Thoracic aorta (tissue), 2 donors: ENCODE data around the gene TRIM38. TPM values are rescaled to one million over a fixed set of nuclear protein-coding genes. Genes with fewer than 3 reads are reported as not detected.

ENCODE experiments used
- ATAC-seq: fragments of 150-250 bp; one replicate; pipeline ENCODE4 v1.8.0; 2017; ENCODE audit warnings: low read depth; ENCODE audit not compliant: insufficient number of reproducible peaks, low FRiP score
- DNase-seq: peaks from one replicate; pipeline ENCODE4 v3.0.0-alpha.2; 2020; ENCODE audit warnings: low spot score
- H3K27ac ChIP-seq, 2 donors: fragments of 200-600 bp; sonication (generic); 1 replicate in 1 of 2; 2 replicates in 1 of 2; pipeline ENCODE4 v1.5.1; 2016; ENCODE audit warnings: mild to moderate bottlenecking in 2 of 2, moderate library complexity in 2 of 2
- H3K27me3 ChIP-seq: fragments of 200-600 bp; sonication (generic); replicated peaks from 2 replicates; pipeline ENCODE4 v1.6.0; 2016; ENCODE audit warnings: mild to moderate bottlenecking; ENCODE audit not compliant: insufficient read depth
- H3K36me3 ChIP-seq: fragments of 200-600 bp; sonication (generic); one replicate; pipeline ENCODE4 v1.5.1; 2016
- H3K4me1 ChIP-seq, 2 donors: fragments of 200-600 bp; sonication (generic); 1 replicate in 1 of 2; 2 replicates in 1 of 2; pipeline versions ENCODE4 v1.5.1 to v1.6.0; 2016; ENCODE audit warnings: low read depth in 2 of 2, mild to moderate bottlenecking in 1 of 2; ENCODE audit not compliant: control insufficient read depth in 1 of 2
- H3K4me3 ChIP-seq: fragments of 200-600 bp; sonication (generic); 2 replicates; pipeline ENCODE4 v1.5.1; 2016; ENCODE audit warnings: mild to moderate bottlenecking
- H3K9me3 ChIP-seq: fragments of 200-600 bp; sonication (generic); 2 replicates; pipeline ENCODE4 v1.5.1; 2016
- total RNA-seq, 2 donors: library from RNA; depleted of rRNA; stranded (reverse); fragments of >200 nt; gene quantifications; one replicate each; pipeline versions ENCODE4 v1.1.0 to v1.2.3, GENCODE V29; 2016
- TF ChIP-seq, protein P1 (sequence below): fragments of 200-600 bp; sonication (generic); IDR thresholded peaks from one replicate; pipeline ENCODE4 v1.5.1; 2019; ENCODE audit warnings: antibody characterized with exemption

Gene TRIM38
- total RNA-seq, 2 donors from 2014 or later, result 19.5 to 25.1 TPM

DNA sequence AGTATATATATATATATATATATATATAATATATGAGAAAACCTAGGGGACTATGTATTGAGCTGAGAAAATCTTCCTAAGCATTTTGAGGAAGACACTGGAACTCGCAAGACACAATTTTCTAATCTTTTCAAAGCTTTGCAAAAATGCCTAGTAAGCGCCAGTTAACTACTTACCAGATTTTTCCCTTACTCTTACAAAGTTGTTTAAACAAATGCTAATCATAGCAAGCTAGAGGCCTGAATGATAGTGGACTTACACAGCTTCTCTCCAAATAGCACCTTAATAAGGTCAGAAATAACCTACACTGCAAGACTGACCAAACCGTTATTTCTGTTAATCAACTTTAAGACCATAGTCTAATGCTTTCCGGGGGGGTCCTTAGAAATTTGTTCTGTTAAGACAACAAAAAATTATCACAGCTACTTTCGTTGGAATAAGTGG is 68.6 kb downstream of the TRIM38 start:
- H3K36me3 ChIP-seq, result no peaks in the 10 kb centered on the region
- no peaks in the 10 kb centered on the region for H3K27me3 ChIP-seq
- peak overlapping the region; percentile 74 for H3K4me3 ChIP-seq
- no peak for DNase-seq
- peaks cover 13 to 27% of the 10 kb centered on the region in 2 donors for H3K4me1 ChIP-seq
- peak overlapping the region in 1 of 2 donors; percentile 93 for H3K27ac ChIP-seq
- no peak for ATAC-seq
- H3K9me3 ChIP-seq, result no peaks in the 10 kb centered on the region
- TF ChIP-seq, protein P1, sequence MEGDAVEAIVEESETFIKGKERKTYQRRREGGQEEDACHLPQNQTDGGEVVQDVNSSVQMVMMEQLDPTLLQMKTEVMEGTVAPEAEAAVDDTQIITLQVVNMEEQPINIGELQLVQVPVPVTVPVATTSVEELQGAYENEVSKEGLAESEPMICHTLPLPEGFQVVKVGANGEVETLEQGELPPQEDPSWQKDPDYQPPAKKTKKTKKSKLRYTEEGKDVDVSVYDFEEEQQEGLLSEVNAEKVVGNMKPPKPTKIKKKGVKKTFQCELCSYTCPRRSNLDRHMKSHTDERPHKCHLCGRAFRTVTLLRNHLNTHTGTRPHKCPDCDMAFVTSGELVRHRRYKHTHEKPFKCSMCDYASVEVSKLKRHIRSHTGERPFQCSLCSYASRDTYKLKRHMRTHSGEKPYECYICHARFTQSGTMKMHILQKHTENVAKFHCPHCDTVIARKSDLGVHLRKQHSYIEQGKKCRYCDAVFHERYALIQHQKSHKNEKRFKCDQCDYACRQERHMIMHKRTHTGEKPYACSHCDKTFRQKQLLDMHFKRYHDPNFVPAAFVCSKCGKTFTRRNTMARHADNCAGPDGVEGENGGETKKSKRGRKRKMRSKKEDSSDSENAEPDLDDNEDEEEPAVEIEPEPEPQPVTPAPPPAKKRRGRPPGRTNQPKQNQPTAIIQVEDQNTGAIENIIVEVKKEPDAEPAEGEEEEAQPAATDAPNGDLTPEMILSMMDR, result no peak

GRCh38 chr6:26031595-26032339 is 69.2 kb downstream of the TRIM38 start:
- ATAC-seq (peak; percentile 68), DNase-seq (peak; percentile 75)
- Histone ChIP-seq H3K27ac (peak overlapping the region; percentile 83 to 93), H3K4me3 (peak overlapping the region; percentile 74), H3K9me3 (no peaks in the 10 kb centered on the region), H3K36me3 (no peaks in the 10 kb centered on the region), H3K27me3 (no peaks in the 10 kb centered on the region), H3K4me1 (peaks cover 13 to 27% of the 10 kb centered on the region in 2 donors)
- TF ChIP-seq, protein P1, result no peak

- Histone ChIP-seq H3K27me3 (no peaks in the 10 kb centered on the region), H3K9me3 (no peaks in the 10 kb centered on the region), H3K36me3 (no peaks in the 10 kb centered on the region), H3K4me1 (peaks cover 13 to 26% of the 10 kb centered on the region in 2 donors), H3K27ac (peak overlapping the region; percentile 83 to 93), H3K4me3 (peak overlapping the region; percentile 74)
- DNase-seq, result no peak
- TF ChIP-seq, protein P1, result no peak
- ATAC-seq, result no peak
These were observed 69.9 kb downstream of the TRIM38 start for GRCh38 chr6:26032340-26033084.

GRCh38 chr6:26033085-26033940 is 70.7 kb downstream of the TRIM38 start:
- DNase-seq (no peak), ATAC-seq (peak; percentile 96)
- Histone ChIP-seq H3K36me3 (no peaks in the 10 kb centered on the region), H3K4me1 (peaks cover 9 to 21% of the 10 kb centered on the region in 2 donors), H3K9me3 (no peaks in the 10 kb centered on the region), H3K4me3 (peak overlapping the region; percentile 74), H3K27me3 (no peaks in the 10 kb centered on the region), H3K27ac (peak overlapping the region; percentile 83 to 93)
- TF ChIP-seq, protein P1, result no peak
